Neural cell (in vitro differentiated cells): ENCODE measurements around the gene PLXNB1. TPM values are rescaled to one million over a fixed set of nuclear protein-coding genes. Genes with fewer than 3 reads are reported as not detected.

Experiments
- H2AFZ ChIP-seq: fragments of 200-600, 300-800 bp; sonication (generic), shearing (Covaris generic); 2 replicates; pipeline ENCODE4 v1.6.0; 2014; ENCODE audit warnings: low read depth, mild to moderate bottlenecking, antibody characterized with exemption, low read length, moderate library complexity
- H3F3A ChIP-seq: fragments of 200-600 bp; shearing (Covaris generic); 2 replicates; pipeline ENCODE4 v1.6.1; 2016; ENCODE audit warnings: mild to moderate bottlenecking, moderate library complexity, mixed read lengths, antibody characterized with exemption, low read length; ENCODE audit not compliant: insufficient read depth, poor library complexity, severe bottlenecking
- H3K27ac ChIP-seq: fragments of 200-600, 300-800 bp; sonication (generic), shearing (Covaris generic); 2 replicates; pipeline ENCODE4 v1.5.1; 2014; ENCODE audit warnings: mild to moderate bottlenecking, low read length, moderate library complexity
- H3K27me3 ChIP-seq: fragments of 300-800, 200-600 bp; sonication (generic), shearing (Covaris generic); 2 replicates; pipeline ENCODE4 v1.6.0; 2014; ENCODE audit warnings: mild to moderate bottlenecking, low read depth, low read length, moderate library complexity; ENCODE audit not compliant: insufficient read depth
- H3K36me3 ChIP-seq: fragments of 300-800, 200-600 bp; sonication (generic), shearing (Covaris generic); 2 replicates; pipeline ENCODE4 v1.5.1; 2014; ENCODE audit warnings: mild to moderate bottlenecking, antibody characterized with exemption, low read length, moderate library complexity; ENCODE audit not compliant: insufficient read depth
- H3K4me2 ChIP-seq: fragments of 300-800, 200-600 bp; sonication (generic), shearing (Covaris generic); 2 replicates; pipeline ENCODE4 v1.6.0; 2014; ENCODE audit warnings: mild to moderate bottlenecking, low read length
- H3K4me3 ChIP-seq: fragments of 300-800, 200-600 bp; sonication (generic), shearing (Covaris generic); 2 replicates; pipeline ENCODE4 v1.5.1; 2014; ENCODE audit warnings: mild to moderate bottlenecking, low read length, moderate library complexity
- H3K79me2 ChIP-seq: fragments of 200-600 bp; shearing (Covaris generic); replicated peaks from 2 replicates; pipeline ENCODE4 v1.6.0; 2014; ENCODE audit warnings: mild to moderate bottlenecking, low read length, moderate library complexity; ENCODE audit not compliant: insufficient read depth
- H3K9ac ChIP-seq: fragments of 300-800, 200-600 bp; sonication (generic), shearing (Covaris generic); 2 replicates; pipeline ENCODE4 v1.6.1; 2016; ENCODE audit warnings: mild to moderate bottlenecking, low read length, mixed read lengths
- H3K9me2 ChIP-seq: fragments of 200-600 bp; shearing (Covaris generic); 2 replicates; pipeline ENCODE4 v1.6.1; 2016; ENCODE audit warnings: mild to moderate bottlenecking, low read length, mixed read lengths; ENCODE audit not compliant: insufficient read depth
- H3K9me3 ChIP-seq: fragments of 200-600, 300-800 bp; sonication (generic), shearing (Covaris generic); 2 replicates; pipeline ENCODE4 v1.6.1; 2016; ENCODE audit warnings: mild to moderate bottlenecking, mixed run types, low read length, moderate library complexity, mixed read lengths
- H4K20me1 ChIP-seq: fragments of 200-600 bp; shearing (Covaris generic); 2 replicates; pipeline ENCODE4 v1.6.1; 2016; ENCODE audit warnings: mild to moderate bottlenecking, mixed run types; ENCODE audit not compliant: insufficient read depth
- EP300 ChIP-seq: fragments of 450-650 bp; conservative IDR thresholded peaks from 2 replicates; pipeline ENCODE4 v1.6.1; 2014; ENCODE audit warnings: antibody characterized with exemption, mild to moderate bottlenecking, moderate library complexity; ENCODE audit not compliant: poor library complexity, severe bottlenecking
- EZH2 ChIP-seq: fragments of 200-600, 300-800 bp; shearing (Covaris generic), sonication (generic); IDR thresholded peaks from 2 replicates; pipeline ENCODE4 v1.6.1; 2014; ENCODE audit warnings: antibody characterized with exemption, low read length, borderline replicate concordance, mild to moderate bottlenecking; ENCODE audit not compliant: insufficient read depth, poor library complexity, severe bottlenecking
- MXI1 ChIP-seq: fragments of 450-650 bp; conservative IDR thresholded peaks from 2 replicates; pipeline ENCODE4 v1.6.1; 2014; ENCODE audit warnings: antibody characterized with exemption, mild to moderate bottlenecking; ENCODE audit not compliant: poor library complexity, severe bottlenecking
- POLR2AphosphoS5 ChIP-seq: IDR thresholded peaks from 2 replicates; pipeline ENCODE4 v1.6.1; 2012
- RAD21 ChIP-seq: fragments of 450-650 bp; conservative IDR thresholded peaks from 2 replicates; pipeline ENCODE4 v1.6.1; 2014; ENCODE audit warnings: antibody characterized with exemption, mild to moderate bottlenecking, moderate library complexity
- SMC3 ChIP-seq: fragments of 450-650 bp; conservative IDR thresholded peaks from 2 replicates; pipeline ENCODE4 v1.6.1; 2014; ENCODE audit warnings: antibody characterized with exemption, mild to moderate bottlenecking, moderate library complexity; ENCODE audit not compliant: poor library complexity
- TAF1 ChIP-seq: IDR thresholded peaks from 2 replicates; pipeline ENCODE4 v1.6.1; 2012; ENCODE audit warnings: low read depth
- polyA plus RNA-seq: library from polyadenylated mRNA; depleted of rRNA; stranded (reverse); fragments of >200 nt; gene quantifications from 2 replicates; pipeline ENCODE4 v1.2.3, GENCODE V29; 2014
- small RNA-seq, 3 experiments: library from RNA; depleted of rRNA; stranded (forward); fragments of <200 nt; gene quantifications; one replicate each; pipeline ENCODE3, GENCODE V24; 2012
- TF ChIP-seq, protein P1 (sequence below): IDR thresholded peaks from 2 replicates; pipeline ENCODE4 v1.6.1; 2012; ENCODE audit warnings: borderline replicate concordance
- TF ChIP-seq, protein P2 (sequence below): fragments of 450-650 bp; IDR thresholded peaks from 2 replicates; pipeline ENCODE4 v1.5.1; 2014; ENCODE audit warnings: antibody characterized with exemption, mild to moderate bottlenecking, moderate library complexity; ENCODE audit not compliant: poor library complexity, severe bottlenecking

PLXNB1 gene
- polyA plus RNA-seq, 1 donor from 2014 or later = 134 TPM

DNA sequence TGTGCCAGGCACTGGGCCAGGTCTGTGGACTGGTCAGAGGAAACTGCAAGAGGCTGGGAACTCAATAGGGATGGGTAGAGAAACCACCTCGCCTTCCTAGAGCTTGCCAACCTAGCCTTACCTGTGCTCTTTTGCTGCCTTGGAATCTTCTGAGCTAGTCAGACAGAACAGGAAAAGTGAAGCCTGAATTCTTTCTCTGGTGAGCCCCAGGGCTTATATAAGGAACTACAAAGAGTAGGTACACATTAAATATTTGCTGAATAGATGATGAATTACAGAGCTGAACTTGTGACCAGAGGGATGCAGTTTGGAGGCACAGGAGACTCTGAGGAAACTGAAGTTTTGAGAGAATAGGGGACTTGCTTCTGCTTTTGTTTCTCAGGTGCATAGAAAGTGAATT lies 73.5 kb downstream of the PLXNB1 start:
- no peak overlapping the region for H2AFZ ChIP-seq
- H3K36me3 ChIP-seq = no peaks in the 10 kb centered on the region
- no peak overlapping the region for H3K4me2 ChIP-seq
- no peak overlapping the region for H3K27ac ChIP-seq
- H3K79me2 ChIP-seq = no peaks in the 10 kb centered on the region
- H4K20me1 ChIP-seq = no peaks in the 10 kb centered on the region
- no peaks in the 10 kb centered on the region for H3K9me2 ChIP-seq
- no peak overlapping the region for H3K9ac ChIP-seq
- H3K9me3 ChIP-seq = no peaks in the 10 kb centered on the region
- H3K4me3 ChIP-seq = no peak overlapping the region
- TF ChIP-seq EZH2 = no peak
- no peak for TF ChIP-seq TAF1
- no peak for TF ChIP-seq POLR2AphosphoS5
- TF ChIP-seq EP300 = no peak
- TF ChIP-seq, protein P1, sequence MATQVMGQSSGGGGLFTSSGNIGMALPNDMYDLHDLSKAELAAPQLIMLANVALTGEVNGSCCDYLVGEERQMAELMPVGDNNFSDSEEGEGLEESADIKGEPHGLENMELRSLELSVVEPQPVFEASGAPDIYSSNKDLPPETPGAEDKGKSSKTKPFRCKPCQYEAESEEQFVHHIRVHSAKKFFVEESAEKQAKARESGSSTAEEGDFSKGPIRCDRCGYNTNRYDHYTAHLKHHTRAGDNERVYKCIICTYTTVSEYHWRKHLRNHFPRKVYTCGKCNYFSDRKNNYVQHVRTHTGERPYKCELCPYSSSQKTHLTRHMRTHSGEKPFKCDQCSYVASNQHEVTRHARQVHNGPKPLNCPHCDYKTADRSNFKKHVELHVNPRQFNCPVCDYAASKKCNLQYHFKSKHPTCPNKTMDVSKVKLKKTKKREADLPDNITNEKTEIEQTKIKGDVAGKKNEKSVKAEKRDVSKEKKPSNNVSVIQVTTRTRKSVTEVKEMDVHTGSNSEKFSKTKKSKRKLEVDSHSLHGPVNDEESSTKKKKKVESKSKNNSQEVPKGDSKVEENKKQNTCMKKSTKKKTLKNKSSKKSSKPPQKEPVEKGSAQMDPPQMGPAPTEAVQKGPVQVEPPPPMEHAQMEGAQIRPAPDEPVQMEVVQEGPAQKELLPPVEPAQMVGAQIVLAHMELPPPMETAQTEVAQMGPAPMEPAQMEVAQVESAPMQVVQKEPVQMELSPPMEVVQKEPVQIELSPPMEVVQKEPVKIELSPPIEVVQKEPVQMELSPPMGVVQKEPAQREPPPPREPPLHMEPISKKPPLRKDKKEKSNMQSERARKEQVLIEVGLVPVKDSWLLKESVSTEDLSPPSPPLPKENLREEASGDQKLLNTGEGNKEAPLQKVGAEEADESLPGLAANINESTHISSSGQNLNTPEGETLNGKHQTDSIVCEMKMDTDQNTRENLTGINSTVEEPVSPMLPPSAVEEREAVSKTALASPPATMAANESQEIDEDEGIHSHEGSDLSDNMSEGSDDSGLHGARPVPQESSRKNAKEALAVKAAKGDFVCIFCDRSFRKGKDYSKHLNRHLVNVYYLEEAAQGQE = no peak
- TF ChIP-seq MXI1 = no peak
- no peak for TF ChIP-seq RAD21
- TF ChIP-seq SMC3 = no peak
- TF ChIP-seq, protein P2, sequence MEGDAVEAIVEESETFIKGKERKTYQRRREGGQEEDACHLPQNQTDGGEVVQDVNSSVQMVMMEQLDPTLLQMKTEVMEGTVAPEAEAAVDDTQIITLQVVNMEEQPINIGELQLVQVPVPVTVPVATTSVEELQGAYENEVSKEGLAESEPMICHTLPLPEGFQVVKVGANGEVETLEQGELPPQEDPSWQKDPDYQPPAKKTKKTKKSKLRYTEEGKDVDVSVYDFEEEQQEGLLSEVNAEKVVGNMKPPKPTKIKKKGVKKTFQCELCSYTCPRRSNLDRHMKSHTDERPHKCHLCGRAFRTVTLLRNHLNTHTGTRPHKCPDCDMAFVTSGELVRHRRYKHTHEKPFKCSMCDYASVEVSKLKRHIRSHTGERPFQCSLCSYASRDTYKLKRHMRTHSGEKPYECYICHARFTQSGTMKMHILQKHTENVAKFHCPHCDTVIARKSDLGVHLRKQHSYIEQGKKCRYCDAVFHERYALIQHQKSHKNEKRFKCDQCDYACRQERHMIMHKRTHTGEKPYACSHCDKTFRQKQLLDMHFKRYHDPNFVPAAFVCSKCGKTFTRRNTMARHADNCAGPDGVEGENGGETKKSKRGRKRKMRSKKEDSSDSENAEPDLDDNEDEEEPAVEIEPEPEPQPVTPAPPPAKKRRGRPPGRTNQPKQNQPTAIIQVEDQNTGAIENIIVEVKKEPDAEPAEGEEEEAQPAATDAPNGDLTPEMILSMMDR = no peak
- no peaks in the 10 kb centered on the region for H3F3A ChIP-seq
- no peaks in the 10 kb centered on the region for H3K27me3 ChIP-seq

DNA sequence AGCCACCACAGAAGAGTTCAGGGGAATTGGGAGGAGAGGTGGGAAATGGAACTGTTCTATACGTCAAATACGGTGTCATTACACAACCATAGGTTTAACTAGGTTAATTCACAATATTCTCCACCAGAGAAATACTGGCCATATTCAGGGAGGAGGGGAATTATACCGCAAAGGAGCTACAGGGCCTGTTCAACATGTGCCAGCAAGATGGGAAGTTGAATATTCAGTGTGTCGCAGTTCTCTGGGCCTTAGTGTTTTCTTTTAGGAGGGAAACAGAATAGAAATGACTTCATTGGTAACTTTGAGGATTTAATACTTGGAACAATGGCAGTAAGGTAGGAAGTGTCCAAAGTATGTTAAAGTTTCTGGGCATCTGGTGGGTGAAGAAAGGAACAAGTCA lies 75.9 kb downstream of the PLXNB1 start:
- no peak overlapping the region for H3K9ac ChIP-seq
- no peaks in the 10 kb centered on the region for H3K9me3 ChIP-seq
- H3K4me3 ChIP-seq = no peak overlapping the region
- no peak overlapping the region for H2AFZ ChIP-seq
- no peak overlapping the region for H3K27ac ChIP-seq
- no peaks in the 10 kb centered on the region for H3K36me3 ChIP-seq
- H3F3A ChIP-seq = no peaks in the 10 kb centered on the region
- TF ChIP-seq MXI1 (no peak), TAF1 (no peak), EZH2 (no peak)
- TF ChIP-seq, protein P1 = no peak
- H3K27me3 ChIP-seq = no peaks in the 10 kb centered on the region
- no peak overlapping the region for H3K4me2 ChIP-seq
- H4K20me1 ChIP-seq = no peaks in the 10 kb centered on the region
- no peaks in the 10 kb centered on the region for H3K79me2 ChIP-seq
- no peaks in the 10 kb centered on the region for H3K9me2 ChIP-seq

Small RNAs within 50 kb of the gene (small RNA-seq; reads per million reads assigned to genes)
- 0 reads per million in 3 experiments for gene RN7SL321P

Other genes starting within 250 kb of the PLXNB1 start
- gene CDC25A, start 241.7 kb downstream of the PLXNB1 start, polyA plus RNA-seq = 9.8 and 12.3 TPM in 2 replicates
- not detected in 2 replicates for gene CAMP, start 206.6 kb downstream of the PLXNB1 start, polyA plus RNA-seq
- 19.4 and 28.5 TPM in 2 replicates for gene ZNF589, start 189.0 kb downstream of the PLXNB1 start, polyA plus RNA-seq
- 31.6 and 39.1 TPM in 2 replicates for gene NME6, start 128.7 kb downstream of the PLXNB1 start, polyA plus RNA-seq
- not detected in 2 replicates for gene SPINK8, start 96.4 kb downstream of the PLXNB1 start, polyA plus RNA-seq
- not detected in 2 replicates for gene FBXW12, start 57.9 kb downstream of the PLXNB1 start, polyA plus RNA-seq
- gene CCDC51, start 10.0 kb upstream of the PLXNB1 start, polyA plus RNA-seq = 27.2 and 29.0 TPM in 2 replicates
- gene TMA7, start 10.2 kb upstream of the PLXNB1 start, polyA plus RNA-seq = 1,717 and 1,747 TPM in 2 replicates
- gene ATRIP, start 16.7 kb upstream of the PLXNB1 start, polyA plus RNA-seq = 10.3 and 11.1 TPM in 2 replicates
- gene SHISA5, start 74.1 kb upstream of the PLXNB1 start, polyA plus RNA-seq = 121 and 142 TPM in 2 replicates
- gene PFKFB4, start 126.7 kb upstream of the PLXNB1 start, polyA plus RNA-seq = 29.4 and 32.4 TPM in 2 replicates
- gene UCN2, start 133.7 kb upstream of the PLXNB1 start, polyA plus RNA-seq = 0.68 and 2.0 TPM in 2 replicates
- gene COL7A1, start 165.2 kb upstream of the PLXNB1 start, polyA plus RNA-seq = 45.3 and 53.6 TPM in 2 replicates
- gene UQCRC1, start 179.6 kb upstream of the PLXNB1 start, polyA plus RNA-seq = 267 and 333 TPM in 2 replicates
- gene TMEM89, start 191.7 kb upstream of the PLXNB1 start, polyA plus RNA-seq = 0.52 TPM in 1 of 2 replicates, not detected in the other
- gene SLC26A6, start 205.4 kb upstream of the PLXNB1 start, polyA plus RNA-seq = 23.6 and 25.7 TPM in 2 replicates
- gene CELSR3, start 232.8 kb upstream of the PLXNB1 start, polyA plus RNA-seq = 54.9 and 65.5 TPM in 2 replicates